Measurements from ENCODE around the gene KCNJ3. TPM values are rescaled to one million over a fixed set of nuclear protein-coding genes. Genes with fewer than 3 reads are reported as not detected.

Gene KCNJ3
- total and polyA plus RNA-seq, 11 donors, result 0.07 to 6.2 (median 0.40) TPM

DNA sequence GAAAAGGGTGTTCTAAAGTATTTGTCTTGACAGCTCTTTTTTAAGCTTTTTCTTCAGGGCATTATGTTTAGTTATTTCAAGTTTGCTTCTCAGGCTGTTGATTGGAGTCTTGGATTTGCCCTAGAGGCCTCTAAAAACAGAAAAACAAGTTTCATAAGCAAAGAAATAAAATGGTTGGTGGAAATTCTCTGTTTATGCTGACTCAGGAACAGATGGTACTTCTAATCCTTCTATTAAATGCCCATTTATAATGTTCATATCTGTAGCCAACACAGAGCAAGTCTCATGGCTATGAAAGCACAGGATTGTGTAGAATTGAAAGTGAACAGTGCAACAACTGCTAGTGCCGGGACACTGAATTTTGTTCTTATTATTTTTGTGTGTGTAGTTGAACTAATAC lies 60.4 kb downstream of the KCNJ3 start:
- Histone ChIP-seq H3K36me3 (no peaks in the 10 kb centered on the region), H3K4me1 (no peaks in the 10 kb centered on the region), H3K9me3 (peaks cover 0 to 5% (median 0%) of the 10 kb centered on the region in 12 donors), H3K4me3 (no peak overlapping the region), H3K27ac (no peak overlapping the region), H3K27me3 (no peaks in the 10 kb centered on the region)
- DNase-seq (no peak), ATAC-seq (no peak)
- TF ChIP-seq CTCF (IDR thresholded peaks at IDR 0.05), result no peak
- no peak for TF ChIP-seq POLR2A (IDR thresholded peaks at IDR 0.05)
- 81 to 95% (median 92%) methylated on average over 1 of the region's 1 CpG for WGBS, 4 donors
- intact Hi-C loops (cut with DNase I), result no loop called here

DNA sequence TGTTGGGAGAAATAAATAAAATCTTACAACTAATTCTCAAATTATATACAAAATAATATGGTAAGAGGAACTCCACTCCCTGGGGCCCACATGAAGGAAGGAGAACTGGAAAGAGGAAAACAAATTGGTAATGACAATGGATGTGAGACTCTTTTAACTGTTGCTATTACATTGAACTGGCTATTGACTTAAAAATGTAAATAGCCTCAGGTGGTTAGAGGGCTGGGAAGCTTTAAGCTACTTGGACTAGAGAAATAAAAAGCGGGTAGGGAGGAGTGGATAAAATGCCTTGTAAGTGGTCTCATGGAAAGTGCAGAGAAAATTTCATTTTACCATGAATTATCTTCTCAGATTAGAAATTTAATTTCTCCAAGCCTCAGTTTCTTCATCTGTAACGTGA lies 64.1 kb downstream of the KCNJ3 start:
- DNase-seq, result no peak
- Histone ChIP-seq H3K4me3 (no peak overlapping the region), H3K4me1 (no peaks in the 10 kb centered on the region), H3K27ac (no peak overlapping the region), H3K9me3 (peaks cover 0 to 5% (median 0%) of the 10 kb centered on the region in 12 donors), H3K36me3 (no peaks in the 10 kb centered on the region), H3K27me3 (no peaks in the 10 kb centered on the region)
- ATAC-seq, result no peak
- WGBS, 4 donors, result 80 to 84% (median 83%) methylated on average over 2 of the region's 2 CpGs
- intact Hi-C loops (cut with DNase I), result no loop called here
- TF ChIP-seq CTCF (IDR thresholded peaks at IDR 0.05) (no peak), POLR2A (IDR thresholded peaks at IDR 0.05) (no peak)

GRCh38 chr2:154771664-154772284 lies 73.3 kb downstream of the KCNJ3 start:
- ATAC-seq (no peak), DNase-seq (no peak)
- no peaks in the 10 kb centered on the region for H3K9me3 ChIP-seq
- H3K4me1 ChIP-seq, result no peaks in the 10 kb centered on the region
- no peak for TF ChIP-seq POLR2A (IDR thresholded peaks at IDR 0.05)
- TF ChIP-seq CTCF (IDR thresholded peaks at IDR 0.05), result no peak
- no peaks in the 10 kb centered on the region for H3K27me3 ChIP-seq
- H3K36me3 ChIP-seq, result no peaks in the 10 kb centered on the region
- H3K4me3 ChIP-seq, result no peak overlapping the region
- H3K27ac ChIP-seq, result no peak overlapping the region
- intact Hi-C loops (cut with DNase I), result no loop called here
- 87 to 92% (median 88%) methylated on average over 4 of the region's 4 CpGs for WGBS, 4 donors

- Histone ChIP-seq H3K27ac (no peak overlapping the region), H3K9me3 (no peaks in the 10 kb centered on the region), H3K4me3 (no peak overlapping the region), H3K4me1 (no peaks in the 10 kb centered on the region), H3K27me3 (no peaks in the 10 kb centered on the region), H3K36me3 (no peaks in the 10 kb centered on the region)
- ATAC-seq (no peak), DNase-seq (no peak)
- WGBS, 4 donors, result 78 to 88% (median 83%) methylated on average over 4 of the region's 4 CpGs
- intact Hi-C loops (cut with DNase I), result no loop called here
- no peak for TF ChIP-seq POLR2A (IDR thresholded peaks at IDR 0.05)
- TF ChIP-seq CTCF (IDR thresholded peaks at IDR 0.05), result no peak
Observed at GRCh38 chr2:154776825-154777224, 78.3 kb downstream of the KCNJ3 start.
